NCI-H128 (cell line): Measurements from ENCODE around the gene TLCD3B.

Experiments
- DNase-seq: peaks from one replicate; lab custom pipeline; 2025; ENCODE audit not compliant: unreplicated experiment; lab: John Stamatoyannopoulos, UW

TLCD3B gene, protein sequence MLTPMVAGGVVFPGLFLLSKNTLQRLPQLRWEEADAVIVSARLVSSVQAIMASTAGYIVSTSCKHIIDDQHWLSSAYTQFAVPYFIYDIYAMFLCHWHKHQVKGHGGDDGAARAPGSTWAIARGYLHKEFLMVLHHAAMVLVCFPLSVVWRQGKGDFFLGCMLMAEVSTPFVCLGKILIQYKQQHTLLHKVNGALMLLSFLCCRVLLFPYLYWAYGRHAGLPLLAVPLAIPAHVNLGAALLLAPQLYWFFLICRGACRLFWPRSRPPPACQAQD

DNA sequence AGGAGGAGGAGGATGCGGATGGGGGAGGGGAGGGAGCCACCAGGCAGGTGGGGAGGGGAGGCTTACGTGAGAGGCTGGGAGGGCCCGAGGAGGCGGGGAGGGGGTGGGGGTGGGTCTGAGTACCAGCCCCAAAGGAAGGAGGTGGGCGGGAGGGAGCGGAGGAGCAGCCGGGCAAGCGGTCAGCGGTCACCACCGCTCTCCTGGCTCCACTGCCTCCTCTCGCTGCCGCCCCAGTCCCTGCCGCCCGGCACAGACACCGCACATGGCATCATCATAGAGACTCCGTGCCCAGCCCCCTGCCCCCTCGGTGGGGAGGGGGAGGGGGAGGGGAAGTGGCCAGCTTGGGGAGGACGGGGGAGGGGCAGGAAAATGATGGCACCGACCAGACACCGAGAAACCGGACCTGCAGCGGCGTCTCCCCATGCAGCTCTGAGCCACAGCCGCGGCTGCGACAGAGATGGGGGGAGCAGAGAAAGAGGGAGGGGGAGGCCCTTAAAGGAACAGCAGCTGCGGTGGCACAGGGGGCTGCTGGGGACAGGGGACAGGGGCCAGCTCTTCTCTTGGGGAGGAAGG lies at the start of gene TLCD3B:
Gene TLCD3B, minus strand, starts transcription at position 431 of the 573 bp plus-strand sequence. CDS start 744 bp downstream, outside the sequence.
- DNase-seq: no peak

DNA sequence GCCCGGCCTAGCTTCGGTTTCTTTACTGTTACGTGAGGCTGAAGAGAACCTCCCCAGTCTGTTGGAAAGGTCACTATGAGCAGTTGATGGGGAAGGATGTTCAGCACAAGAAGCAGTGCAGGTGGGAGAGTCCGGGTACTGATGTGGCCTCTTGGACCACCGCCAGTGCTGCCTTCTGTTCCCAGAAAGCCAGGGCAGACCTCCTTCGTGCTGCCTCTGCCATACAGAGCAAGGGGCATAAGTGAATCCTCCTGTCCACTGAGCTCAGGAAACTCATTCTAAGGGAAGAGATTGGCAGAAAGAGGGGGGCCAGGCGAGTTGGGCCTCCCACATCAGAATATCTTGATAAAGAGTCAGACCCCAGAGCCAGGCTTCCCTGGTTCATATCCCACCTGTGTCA lies 48.4 kb upstream of the TLCD3B start:
- no peak for DNase-seq

DNA sequence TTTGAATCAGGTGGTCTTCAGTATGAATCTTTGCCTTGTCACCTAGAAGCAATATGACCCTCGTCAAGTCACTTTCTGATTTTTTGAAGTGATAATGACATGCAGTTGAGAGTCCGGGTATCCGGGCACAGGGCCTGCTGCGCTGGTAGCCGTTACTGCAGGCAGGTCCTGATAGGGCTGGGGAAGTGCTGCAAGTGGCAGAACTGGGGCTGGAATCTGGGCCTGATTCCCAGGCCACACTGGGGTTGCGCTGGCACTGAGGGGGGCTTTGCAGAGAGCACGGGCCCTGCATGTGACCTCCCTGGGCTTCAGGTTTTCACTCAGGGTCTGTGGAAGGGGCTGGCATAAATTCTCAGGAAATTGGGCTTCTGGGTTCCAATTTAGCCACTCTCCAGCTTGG lies 47.7 kb upstream of the TLCD3B start:
- DNase-seq: no peak

DNA sequence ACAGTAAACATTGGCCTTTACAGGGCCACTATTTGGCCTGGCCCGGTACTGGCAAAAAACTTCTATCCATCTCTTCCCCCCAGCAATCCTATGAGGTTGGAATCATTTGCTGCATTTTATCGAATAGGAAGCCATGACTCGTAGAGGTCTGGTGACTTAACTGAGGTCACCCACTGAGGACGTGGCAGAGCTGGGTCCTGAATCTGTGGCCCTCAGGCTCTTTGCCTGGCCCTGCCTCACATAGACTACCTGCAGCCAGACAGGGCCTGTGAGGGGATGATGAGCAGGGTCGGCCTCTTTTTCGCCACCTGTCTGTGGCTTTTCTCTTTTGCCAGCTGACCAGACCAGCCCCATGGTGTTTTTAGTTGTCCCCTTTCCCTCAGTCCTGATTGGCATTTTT lies 46.6 kb upstream of the TLCD3B start:
- DNase-seq: no peak

DNA sequence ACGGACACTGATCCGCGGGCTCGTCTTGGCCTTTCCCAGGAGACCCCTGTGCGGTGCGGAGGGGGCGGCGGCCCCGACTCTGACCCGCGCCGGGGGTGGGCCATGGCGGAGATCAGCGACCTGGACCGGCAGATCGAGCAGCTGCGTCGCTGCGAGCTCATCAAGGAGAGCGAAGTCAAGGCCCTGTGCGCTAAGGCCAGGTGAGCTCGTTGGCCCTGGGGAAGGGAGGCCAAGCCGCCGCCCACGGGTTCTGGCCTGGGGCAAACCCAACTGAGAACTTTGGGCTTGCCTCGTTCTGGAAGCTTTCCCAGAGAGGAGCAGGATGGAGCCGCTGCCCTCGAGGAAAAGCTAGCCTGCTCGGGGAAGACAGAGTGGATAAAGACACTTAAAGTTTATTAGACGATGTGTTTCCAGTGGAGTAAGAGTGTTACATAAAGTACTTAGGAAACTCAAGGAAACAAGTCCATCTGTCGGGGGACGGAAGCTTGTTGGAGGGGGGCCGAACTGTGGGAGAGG lies 45.3 kb upstream of the TLCD3B start:
- DNase-seq: no peak

DNA sequence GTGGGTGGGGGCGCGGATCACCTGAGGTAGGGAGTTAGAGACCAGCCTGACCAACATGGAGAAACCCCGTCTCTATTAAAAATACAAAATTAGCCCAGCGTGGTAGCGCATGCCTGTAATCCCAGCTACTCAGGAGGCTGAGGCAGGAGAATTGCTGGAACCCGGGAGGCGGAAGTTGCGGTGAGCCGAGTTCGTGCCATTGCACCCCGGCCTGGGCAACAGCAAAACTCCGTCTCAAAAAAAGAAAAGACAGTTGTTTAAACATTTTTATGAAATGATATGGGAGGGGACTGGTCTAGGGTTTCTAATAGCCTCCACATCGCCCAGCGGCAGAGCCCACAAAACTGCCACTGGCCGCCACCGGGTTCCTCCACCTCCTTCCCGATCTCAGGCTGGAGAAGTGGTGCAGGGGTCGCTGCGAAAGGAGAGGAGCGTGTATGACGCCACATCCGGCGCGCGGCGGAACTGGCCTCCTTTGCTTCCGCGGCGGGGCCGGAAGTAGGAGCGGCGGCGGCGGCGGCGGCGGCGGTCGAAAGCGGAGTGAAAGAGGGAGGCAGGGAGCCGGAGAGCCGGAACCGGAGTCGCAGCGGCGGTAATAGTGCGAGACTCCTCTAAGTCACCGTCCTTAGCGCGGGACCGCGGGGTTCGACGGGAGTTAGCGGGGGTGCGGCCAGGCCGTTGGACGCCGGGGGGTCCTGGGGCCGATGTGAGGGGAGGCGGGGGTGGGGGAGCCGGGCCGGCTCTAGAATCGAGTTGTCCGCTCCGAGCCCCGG lies 44.6 kb upstream of the TLCD3B start, which contains the start of gene PPP4C:
Gene PPP4C, plus strand, starts transcription at position 492 of the 773 bp plus-strand sequence. CDS start 384 bp downstream, outside the sequence.
- peak; percentile 33 for DNase-seq

DNA sequence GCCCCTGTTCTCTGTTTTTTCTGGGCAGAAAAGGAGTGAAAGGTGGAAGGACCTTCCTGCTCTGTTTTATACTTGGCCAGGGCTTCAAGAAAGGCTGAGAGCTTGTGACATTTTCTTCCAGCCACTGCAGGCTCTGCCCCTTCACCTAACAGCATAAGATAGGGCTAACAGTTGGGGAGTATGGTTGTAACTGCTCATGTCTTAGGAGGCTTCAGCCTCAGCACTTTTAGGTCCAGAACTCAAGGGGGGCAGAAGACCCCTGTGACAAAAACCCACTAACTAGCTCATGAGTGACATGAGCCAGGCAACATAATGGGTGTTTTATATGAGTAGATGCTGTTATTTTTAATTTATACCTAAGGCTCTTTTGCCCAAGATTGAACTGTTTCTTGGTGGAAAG lies 39.4 kb upstream of the TLCD3B start:
- no peak for DNase-seq

DNA sequence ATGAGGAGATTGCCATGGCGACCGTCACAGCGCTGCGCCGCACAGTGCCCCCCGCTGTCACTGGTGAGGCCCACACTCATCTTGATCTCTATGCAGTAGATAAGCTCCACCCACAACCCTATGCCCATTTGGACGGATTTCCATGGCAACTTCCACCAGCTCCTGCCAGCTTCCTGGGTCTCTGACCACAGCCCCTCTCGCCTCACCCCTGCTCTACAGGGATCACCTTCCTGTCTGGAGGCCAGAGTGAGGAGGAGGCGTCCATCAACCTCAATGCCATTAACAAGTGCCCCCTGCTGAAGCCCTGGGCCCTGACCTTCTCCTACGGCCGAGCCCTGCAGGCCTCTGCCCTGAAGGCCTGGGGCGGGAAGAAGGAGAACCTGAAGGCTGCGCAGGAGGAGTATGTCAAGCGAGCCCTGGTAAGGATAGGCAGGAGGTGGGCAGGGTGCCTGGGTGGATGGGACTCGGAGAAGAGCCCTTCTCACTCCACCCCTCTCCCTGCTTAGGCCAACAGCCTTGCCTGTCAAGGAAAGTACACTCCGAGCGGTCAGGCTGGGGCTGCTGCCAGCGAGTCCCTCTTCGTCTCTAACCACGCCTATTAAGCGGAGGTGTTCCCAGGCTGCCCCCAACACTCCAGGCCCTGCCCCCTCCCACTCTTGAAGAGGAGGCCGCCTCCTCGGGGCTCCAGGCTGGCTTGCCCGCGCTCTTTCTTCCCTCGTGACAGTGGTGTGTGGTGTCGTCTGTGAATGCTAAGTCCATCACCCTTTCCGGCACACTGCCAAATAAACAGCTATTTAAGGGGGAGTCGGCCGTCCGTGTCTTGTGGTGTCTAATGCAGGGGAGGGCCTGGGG lies 38.8 kb upstream of the TLCD3B start:
- DNase-seq: no peak

DNA sequence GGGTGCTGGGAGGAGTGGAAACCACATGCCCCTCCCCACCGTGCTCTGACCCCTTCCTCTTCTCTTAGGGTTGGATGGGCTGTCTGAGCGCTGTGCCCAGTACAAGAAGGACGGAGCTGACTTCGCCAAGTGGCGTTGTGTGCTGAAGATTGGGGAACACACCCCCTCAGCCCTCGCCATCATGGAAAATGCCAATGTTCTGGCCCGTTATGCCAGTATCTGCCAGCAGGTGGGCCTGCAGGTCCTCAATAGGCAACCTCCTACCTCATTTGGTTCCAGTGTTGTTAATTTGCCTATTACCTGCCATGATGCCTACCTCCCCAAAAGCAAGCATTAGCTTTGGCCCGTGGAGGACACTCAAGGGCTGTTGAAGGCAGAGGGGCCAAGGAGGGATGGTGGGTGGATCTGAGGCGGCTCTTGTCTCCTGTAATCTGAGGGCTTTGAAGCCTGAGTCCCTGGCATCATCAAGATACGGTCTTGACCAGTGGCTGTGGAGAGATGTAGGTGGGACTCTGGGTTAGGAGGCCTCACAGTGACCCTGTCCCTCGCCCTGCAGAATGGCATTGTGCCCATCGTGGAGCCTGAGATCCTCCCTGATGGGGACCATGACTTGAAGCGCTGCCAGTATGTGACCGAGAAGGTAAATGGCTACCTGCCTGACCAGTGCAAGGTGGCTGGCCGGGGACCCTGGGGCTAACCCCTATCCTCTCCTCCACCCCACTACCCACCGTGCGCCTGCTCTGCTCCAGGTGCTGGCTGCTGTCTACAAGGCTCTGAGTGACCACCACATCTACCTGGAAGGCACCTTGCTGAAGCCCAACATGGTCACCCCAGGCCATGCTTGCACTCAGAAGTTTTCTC lies 37.9 kb upstream of the TLCD3B start:
- DNase-seq: no peak

DNA sequence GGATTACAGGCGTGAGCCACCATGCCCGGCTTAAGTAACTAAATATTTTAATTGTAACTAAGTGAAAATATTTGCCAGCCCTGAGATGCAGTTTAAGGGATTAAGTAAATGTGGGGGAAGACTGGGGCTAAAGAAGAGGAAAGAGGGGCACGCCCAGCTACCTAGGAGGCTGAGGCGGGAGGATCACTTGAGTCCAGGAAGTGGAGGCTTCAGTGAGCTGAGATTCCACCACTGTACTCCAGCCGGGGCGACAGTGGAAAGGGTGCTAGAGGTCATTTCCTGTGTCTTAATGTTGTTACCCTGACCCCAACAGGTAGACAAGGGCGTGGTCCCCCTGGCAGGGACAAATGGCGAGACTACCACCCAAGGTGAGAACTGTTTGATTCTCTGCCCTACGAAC lies 37.3 kb upstream of the TLCD3B start:
- DNase-seq: no peak

DNA sequence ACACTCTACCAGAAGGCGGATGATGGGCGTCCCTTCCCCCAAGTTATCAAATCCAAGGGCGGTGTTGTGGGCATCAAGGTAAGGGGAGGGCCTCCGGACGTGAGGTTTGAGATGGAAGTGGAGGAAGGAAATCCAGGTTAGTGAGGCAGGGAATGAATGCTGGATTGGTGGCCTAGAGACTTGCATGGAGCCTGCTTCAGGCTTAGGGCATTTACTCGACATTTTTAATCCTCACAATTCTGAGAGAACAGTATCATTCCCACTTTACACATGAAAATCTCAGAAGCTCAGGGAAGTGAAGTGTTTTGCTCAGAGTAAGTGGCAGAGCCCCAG lies 36.5 kb upstream of the TLCD3B start:
- no peak for DNase-seq

DNA sequence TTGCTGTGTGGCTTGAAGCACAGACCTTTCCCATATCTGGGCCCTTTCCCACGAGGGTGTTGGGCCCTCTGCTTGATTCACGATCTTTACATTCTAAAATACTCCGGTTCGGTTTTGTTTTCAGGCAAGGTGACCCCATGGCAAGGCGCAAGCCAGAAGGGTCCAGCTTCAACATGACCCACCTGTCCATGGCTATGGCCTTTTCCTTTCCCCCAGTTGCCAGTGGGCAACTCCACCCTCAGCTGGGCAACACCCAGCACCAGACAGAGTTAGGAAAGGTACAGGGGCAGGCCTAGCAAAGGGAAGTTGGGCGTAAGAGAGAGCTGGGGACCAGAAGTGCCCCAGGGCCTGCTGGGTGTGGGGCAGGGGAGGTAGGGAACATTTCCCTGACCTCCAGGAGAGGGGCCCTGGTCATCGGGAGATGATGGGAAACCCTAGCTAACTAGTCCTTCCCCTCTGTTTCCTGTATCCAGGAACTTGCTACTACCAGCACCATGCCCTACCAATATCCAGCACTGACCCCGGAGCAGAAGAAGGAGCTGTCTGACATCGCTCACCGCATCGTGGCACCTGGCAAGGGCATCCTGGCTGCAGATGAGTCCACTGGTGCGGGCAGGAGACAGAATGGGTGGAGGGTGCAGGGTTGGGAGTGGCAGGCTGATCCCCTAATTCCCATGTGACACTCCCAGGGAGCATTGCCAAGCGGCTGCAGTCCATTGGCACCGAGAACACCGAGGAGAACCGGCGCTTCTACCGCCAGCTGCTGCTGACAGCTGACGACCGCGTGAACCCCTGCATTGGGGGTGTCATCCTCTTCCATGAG lies 35.9 kb upstream of the TLCD3B start:
- no peak for DNase-seq

DNA sequence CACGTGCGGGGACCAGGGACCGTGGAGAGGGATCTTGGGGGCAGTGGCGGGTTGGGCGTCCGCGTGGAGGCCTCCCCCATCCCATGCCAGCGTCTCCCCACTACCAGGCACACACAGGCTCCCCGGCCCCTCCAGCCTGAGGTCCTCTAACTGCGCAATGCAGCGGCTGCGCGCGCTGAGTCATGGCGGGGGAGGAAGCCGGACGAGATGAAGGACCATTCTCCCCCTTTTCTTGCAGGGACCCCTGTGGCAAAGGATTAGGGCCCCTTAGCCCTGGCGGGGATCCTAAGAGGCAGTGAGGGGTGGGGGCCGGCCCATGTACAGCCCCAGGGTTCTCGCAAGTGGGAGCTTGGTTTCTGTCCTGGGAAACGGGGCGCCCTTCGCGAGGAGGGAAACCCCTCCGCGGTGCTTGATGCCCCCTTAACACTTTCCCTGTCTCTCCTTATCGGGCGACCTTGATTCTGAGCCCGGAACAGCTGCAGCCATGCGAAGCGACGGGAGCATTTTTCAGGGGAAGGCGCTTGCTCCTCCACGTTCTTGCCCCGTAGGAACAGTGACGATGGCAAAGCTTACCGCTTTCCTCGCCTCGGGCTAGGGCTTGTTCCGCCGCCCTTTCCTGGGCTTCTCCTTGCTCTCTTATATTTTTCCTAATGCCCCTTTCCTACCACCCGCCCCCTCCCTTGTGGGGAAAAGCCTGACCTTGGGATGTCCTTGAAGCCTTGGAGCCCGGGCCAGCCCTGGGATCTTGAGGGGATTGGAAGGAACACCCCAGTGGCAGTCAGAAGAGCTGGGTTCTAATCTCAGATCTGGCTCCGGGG lies 35.1 kb upstream of the TLCD3B start:
- no peak for DNase-seq

DNA sequence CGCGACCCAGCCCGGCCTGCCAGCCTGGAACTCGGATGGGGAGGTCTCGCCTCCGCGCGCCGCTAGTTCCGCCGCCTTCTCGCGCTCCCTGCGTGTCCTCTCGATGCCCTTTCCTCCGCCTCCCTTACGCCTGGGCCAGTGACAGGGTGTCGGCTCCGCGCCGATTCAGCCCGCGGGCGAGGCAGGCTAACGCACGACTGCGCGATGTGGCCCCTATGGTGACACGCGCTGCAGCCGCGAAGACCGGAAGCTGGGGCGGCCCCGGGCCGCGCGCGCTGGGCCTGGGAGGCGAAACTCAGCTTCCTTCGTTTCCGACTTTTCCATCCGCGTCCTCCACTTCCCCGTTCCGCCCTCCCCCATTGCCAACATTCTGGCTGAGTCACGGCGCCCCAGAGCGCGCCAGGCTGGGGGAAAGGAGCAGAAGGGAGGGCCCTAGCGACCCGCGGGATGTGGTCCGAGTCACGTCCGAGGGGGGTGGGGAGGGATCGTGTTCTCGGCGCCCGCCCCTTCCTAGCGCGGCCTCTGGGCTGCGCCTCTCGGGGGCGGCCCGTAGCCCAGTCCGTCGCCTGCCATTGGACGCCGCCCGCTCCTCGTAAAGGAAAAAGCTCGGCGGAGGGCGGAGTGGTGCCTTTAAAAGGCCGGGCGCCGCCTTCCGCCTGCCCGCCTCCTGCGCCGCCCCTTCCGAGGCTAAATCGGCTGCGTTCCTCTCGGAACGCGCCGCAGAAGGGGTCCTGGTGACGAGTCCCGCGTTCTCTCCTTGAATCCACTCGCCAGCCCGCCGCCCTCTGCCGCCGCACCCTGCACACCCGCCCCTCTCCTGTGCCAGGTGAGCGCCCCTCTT lies 34.3 kb upstream of the TLCD3B start, which contains the start of gene ALDOA:
Gene ALDOA, plus strand, starts transcription at position 659 of the 841 bp plus-strand sequence. CDS start 1,138 bp downstream, outside the sequence.
- DNase-seq: peak; percentile 87

DNA sequence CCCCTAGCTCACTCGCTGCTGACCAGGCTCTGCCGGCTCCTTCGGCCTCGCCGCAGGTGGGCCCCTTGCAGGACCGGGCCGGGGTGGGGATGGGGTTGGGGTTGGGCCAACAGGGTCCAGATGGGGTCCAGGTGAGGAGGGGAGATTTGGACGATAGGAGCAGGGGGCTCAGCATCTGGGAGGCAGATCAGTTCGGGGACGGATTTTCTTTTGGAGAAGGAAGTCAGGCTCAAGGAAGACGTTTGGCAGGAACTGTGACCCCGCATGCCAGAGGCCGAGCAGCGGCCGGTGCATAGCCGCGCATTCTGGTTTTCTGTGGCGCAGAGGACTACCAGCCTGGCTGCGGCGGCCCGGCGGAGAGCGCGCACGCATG lies 33.6 kb upstream of the TLCD3B start:
- no peak for DNase-seq

DNA sequence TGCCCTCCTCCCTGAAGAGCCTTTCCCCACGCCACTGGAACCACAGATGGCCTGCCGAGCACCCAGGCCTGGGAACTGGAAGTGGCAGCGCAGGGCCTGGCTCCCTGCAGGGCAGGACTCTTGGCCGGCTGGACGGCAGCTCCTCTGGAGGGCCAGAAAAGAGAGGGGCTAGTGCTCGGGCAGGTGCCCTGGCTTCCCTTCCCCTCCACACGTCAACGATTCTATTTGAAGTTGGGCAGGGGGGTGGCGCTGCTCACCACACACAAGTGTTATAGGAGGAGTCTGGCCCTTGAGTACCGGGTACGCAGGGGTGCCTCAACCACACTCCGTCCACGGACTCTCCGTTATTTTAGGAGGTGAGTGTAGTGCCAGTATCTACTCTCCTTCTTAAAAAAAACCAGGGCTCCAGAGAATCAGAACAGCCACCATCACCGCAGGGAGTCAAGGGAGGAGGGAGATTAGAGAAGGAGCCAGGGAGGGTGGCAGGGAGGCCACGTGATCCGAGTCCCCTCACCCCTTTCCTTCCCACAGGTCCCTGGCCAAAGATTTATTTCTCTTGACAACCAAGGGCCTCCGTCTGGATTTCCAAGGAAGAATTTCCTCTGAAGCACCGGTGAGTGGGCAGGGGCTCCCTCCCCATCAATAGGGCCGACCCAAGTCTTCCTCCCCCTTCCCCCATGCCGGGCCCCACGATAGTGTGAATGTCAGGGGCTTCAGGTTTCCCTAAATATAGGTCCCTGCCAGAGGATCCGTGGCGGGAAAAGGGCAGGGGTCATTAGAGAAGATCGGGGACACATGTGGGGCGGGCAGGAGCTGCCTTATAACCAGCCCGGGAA lies 33.0 kb upstream of the TLCD3B start:
- DNase-seq: no peak
